ENCODE results near the gene RNF111.
"Not testable (repeated sequence)": the region's sequence is repeated elsewhere in the genome, so short reads cannot be mapped to it uniquely, and the experiment has no call there.

The RNF111 gene

GRCh38 chr15:59000251-59000650 lies 12.8 kb downstream of the RNF111 start:
- not testable (repeated sequence) for DNase-seq (ENCODE audit: low read depth in 1 of 2, low spot score in 1 of 2)

DNA sequence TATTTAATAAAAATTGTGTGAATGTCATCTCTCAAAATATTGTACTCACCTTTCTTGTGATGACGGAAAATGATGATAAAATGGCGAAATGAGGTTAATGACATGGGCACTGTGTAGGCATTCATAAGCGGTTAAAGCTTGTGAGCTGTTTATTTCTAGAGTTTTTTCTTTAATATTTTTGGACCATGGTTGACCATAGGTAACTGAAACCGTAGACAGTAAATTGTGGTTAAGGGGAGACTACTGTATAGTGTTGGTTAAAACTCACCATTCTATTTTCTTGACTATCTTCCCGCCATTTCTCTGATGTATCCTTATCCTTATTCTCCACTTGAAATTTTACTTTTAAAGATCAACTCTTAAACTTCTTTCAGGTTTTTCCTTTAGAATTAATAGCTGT lies 14.5 kb downstream of the RNF111 start:
- DNase-seq (ENCODE audit: low read depth in 1 of 2, low spot score in 1 of 2) = no peak

DNA sequence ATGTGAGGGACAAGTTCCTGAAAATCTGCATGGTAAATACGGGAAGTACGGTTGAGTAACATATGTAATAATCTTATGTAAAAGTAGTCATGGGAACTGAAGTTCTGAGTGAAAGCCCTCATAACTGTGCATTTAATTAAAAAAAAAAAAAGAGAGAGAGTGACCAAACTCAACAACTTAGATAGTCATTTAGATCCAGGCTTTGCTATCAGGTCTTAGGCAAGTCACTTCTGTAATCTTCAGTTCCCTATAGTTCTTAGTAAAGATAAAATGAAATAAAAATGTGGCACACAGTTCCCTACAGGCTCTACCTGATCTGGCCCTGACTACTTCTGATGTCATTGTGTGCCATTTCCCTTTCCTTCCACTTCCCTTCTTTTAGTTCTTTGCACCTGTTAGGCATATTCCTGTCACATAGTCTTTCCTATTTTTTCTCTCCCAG lies 15.0 kb downstream of the RNF111 start:
- no peak for DNase-seq (ENCODE audit: low read depth in 1 of 2, low spot score in 1 of 2)

DNA sequence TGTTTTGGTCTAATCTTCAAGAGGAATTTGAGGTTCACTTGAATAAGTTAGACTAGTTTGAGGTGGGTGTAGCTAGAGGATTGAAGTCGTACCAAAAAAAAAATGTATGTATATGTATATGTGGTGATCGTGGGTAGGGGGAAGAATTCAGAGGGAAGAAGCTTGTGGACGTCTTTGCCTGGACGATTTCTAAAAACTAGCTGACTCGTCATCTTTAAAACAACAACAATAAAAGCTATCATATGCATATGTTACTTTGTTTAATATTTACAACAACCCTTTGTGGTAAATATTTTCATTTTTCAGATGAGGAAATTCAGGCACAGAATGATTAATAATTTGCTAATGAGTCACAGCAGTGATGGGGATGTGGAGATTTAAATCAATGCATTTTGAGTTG lies 18.1 kb downstream of the RNF111 start:
- no peak for DNase-seq (ENCODE audit: low read depth in 1 of 2, low spot score in 1 of 2)

- no peak for DNase-seq (ENCODE audit: low read depth in 1 of 2, low spot score in 1 of 2)
Measured at GRCh38 chr15:59008086-59008485, 20.6 kb downstream of the RNF111 start.

- no peak for DNase-seq (ENCODE audit: low read depth in 1 of 2, low spot score in 1 of 2)
Measured at GRCh38 chr15:59011262-59011952, 23.9 kb downstream of the RNF111 start.

- no peak for DNase-seq (ENCODE audit: low read depth in 1 of 2, low spot score in 1 of 2)
Measured at GRCh38 chr15:59013246-59013873, 25.9 kb downstream of the RNF111 start.

DNA sequence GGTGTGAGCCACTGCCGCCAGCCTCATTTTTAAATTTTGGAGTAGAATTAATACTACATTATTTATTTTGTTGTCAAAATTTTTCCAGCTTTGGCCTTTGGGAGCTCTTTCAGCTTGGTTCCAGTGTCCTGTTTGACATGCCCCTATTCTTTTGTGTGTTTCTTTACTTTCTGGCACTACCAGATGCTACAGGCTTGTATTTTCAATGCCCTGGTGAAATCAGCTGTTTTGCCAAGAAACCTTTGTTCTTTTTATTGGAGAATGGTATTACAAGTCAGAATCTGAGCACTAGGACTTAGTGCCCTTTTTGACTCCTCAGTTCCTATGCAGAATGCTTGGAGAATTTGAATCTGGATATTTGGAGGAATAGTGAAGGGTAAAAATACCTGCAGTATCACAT lies 26.6 kb downstream of the RNF111 start:
- no peak for DNase-seq (ENCODE audit: low read depth in 1 of 2, low spot score in 1 of 2)

- no peak for DNase-seq (ENCODE audit: low read depth in 1 of 2, low spot score in 1 of 2)
Measured at GRCh38 chr15:59017449-59017848, 30.0 kb downstream of the RNF111 start.

GRCh38 chr15:59018833-59019232 lies 31.4 kb downstream of the RNF111 start:
- no peak for DNase-seq (ENCODE audit: low read depth in 1 of 2, low spot score in 1 of 2)

GRCh38 chr15:59020322-59020721 lies 32.9 kb downstream of the RNF111 start:
- no peak for DNase-seq (ENCODE audit: low read depth in 1 of 2, low spot score in 1 of 2)

- DNase-seq (ENCODE audit: low read depth in 1 of 2, low spot score in 1 of 2) = no peak
Measured at GRCh38 chr15:59022188-59022587, 34.7 kb downstream of the RNF111 start.

DNA sequence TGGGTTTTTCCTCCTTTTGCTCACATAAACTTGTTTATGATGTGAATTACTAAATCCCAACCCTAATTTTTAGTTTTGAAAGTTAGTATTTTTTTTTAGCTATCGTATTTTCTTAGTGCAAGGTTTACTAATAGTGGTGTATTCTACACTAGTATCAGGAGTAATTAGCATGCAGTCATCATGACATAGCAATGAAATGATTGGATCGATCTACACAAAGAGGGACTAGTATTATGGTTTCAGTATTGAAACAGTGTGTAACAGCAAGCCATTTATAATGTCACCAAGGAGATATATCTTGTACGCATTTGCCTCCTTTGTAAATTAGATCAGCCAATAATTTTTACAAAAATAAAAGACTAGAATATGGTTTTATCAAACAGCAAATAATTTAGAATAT lies 38.7 kb downstream of the RNF111 start:
- DNase-seq (ENCODE audit: low read depth in 1 of 2, low spot score in 1 of 2) = no peak

- DNase-seq (ENCODE audit: low read depth in 1 of 2, low spot score in 1 of 2) = no peak
Measured at GRCh38 chr15:59028387-59028955, 41.0 kb downstream of the RNF111 start.

GRCh38 chr15:59029554-59029953 lies 42.1 kb downstream of the RNF111 start:
- no peak for DNase-seq (ENCODE audit: low read depth in 1 of 2, low spot score in 1 of 2)

GRCh38 chr15:59035201-59035600 lies 47.7 kb downstream of the RNF111 start:
- no peak for DNase-seq (ENCODE audit: low read depth in 1 of 2, low spot score in 1 of 2)

DNA sequence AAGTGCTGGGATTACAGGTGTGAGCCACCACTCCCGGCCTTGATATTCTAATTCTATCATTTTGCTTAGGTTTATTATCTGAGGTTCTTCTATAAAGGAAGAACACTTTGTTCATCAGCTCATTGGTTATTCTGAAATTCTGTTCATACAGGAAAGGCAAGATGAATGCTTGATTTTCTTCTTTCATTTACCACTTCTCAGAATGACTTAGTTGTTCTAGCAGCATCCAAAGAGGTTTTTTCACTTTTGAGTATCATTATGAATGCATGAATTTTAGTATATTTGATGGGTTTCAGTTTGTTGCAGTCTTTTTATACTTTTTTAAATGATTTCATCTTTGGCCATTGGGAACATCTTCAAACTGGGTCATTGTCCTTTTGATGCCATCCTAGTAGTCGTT lies 51.8 kb downstream of the RNF111 start:
- no peak for DNase-seq (ENCODE audit: low read depth in 1 of 2, low spot score in 1 of 2)

GRCh38 chr15:59042041-59042440 lies 54.6 kb downstream of the RNF111 start:
- DNase-seq (ENCODE audit: low read depth in 1 of 2, low spot score in 1 of 2) = no peak

GRCh38 chr15:59048897-59049296 lies 61.4 kb downstream of the RNF111 start:
- no peak for DNase-seq (ENCODE audit: low read depth in 1 of 2, low spot score in 1 of 2)

DNA sequence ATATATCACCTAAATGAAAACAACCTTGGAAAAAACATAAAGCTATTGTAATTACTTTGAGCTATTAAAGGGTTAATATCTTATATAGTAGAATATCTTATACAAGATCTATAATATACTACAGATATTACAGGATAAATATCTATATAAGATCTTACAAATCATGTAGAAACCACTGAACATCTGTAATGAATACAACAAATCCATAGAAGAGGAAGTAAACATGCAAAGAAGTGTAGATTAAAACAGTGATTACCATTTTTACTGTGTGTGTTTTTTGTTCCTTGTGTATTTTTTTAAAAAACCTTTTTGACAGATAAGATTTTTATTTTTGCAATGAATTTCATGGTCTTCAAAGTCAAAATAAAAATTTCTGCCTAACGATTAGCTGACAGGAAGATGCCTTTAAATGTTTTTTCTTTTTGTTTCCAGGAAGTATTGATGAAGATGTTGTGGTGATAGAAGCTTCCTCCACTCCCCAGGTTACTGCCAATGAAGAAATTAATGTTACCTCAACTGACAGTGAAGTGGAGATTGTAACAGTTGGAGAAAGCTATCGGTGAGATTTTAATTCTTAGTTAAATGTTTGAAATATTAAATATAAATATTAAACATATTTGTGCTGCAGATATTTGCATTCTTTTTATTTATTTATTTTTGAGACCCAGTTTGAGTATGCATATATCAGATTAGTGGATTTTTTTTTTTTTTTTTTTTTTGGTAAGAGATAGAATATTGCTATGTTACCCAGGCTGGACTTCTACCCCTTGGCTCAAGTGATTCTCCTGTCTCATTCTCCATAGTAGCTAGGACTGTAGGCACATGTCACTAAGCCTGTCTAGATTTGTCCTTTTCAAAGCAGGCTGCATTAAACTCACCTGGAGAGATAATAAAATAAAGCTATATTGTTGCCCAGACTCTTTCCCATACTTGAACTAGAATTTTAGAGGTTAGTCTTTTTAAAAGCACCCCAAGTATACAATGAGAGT lies 64.7 kb downstream of the RNF111 start:
- no peak for DNase-seq (ENCODE audit: low read depth in 1 of 2, low spot score in 1 of 2)

DNA sequence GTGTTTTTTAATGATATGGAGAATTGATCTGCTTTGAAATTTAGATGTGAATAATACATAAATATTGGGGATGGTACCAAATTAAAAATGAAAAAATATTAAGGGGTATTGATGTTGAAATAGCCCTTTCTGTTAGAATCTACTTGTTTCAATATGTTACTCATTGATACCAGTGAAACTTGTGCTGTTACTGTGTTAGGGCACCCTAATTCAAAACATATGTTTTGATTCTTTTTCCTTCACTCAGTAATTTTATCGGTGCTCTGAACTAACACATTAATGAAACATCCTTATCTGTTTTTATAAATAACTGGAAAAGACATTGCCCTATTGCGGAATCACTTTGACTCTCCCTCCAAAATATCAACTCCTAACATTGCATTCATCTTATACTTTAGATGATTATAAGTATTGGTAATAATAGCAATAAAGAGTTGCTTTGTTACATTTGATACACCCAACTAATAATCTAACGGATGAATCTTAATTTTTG lies 65.5 kb downstream of the RNF111 start:
- DNase-seq (ENCODE audit: low read depth in 1 of 2, low spot score in 1 of 2) = no peak
